Trophoblast cell (in vitro differentiated cells and primary cell): ENCODE data around the gene SYNPR.
A peak's percentile ranks its signal among the peaks of the same experiment; 100 is the strongest.

Experiments
- DNase-seq, 2 donors: peaks; one replicate each; pipeline ENCODE4 v3.0.0-alpha.2; 2016
- H2AFZ ChIP-seq: 2 replicates; pipeline ENCODE4 v1.6.1; 2013; ENCODE audit warnings: low read length, moderate library complexity, mild to moderate bottlenecking; ENCODE audit not compliant: insufficient read depth, poor library complexity
- H2AK5ac ChIP-seq: 2 replicates; pipeline ENCODE4 v1.6.1; 2013; ENCODE audit warnings: mild to moderate bottlenecking, low read length
- H2BK120ac ChIP-seq: 2 replicates; pipeline ENCODE4 v1.6.1; 2013; ENCODE audit warnings: low read length, mild to moderate bottlenecking, moderate library complexity; ENCODE audit not compliant: insufficient read depth, poor library complexity
- H2BK12ac ChIP-seq: 2 replicates; pipeline ENCODE4 v1.6.1; 2013; ENCODE audit warnings: mild to moderate bottlenecking, low read length, moderate library complexity
- H2BK5ac ChIP-seq: 2 replicates; pipeline ENCODE4 v1.6.1; 2013; ENCODE audit warnings: low read length, low read depth, moderate library complexity, mild to moderate bottlenecking; ENCODE audit not compliant: poor library complexity
- H3K14ac ChIP-seq: 2 replicates; pipeline ENCODE4 v1.6.1; 2013; ENCODE audit warnings: mild to moderate bottlenecking, low read length
- H3K18ac ChIP-seq: 2 replicates; pipeline ENCODE4 v1.6.1; 2013; ENCODE audit warnings: mild to moderate bottlenecking, low read length
- H3K23ac ChIP-seq: 2 replicates; pipeline ENCODE4 v1.6.1; 2013; ENCODE audit warnings: low read length
- H3K27ac ChIP-seq: 2 replicates; pipeline ENCODE4 v1.5.1; 2013; ENCODE audit warnings: low read depth, mild to moderate bottlenecking, inconsistent platforms, low read length, moderate library complexity
- H3K27me3 ChIP-seq: 2 replicates; pipeline ENCODE4 v1.6.1; 2013; ENCODE audit warnings: inconsistent platforms, mild to moderate bottlenecking, low read length, moderate library complexity; ENCODE audit not compliant: insufficient read depth
- H3K36me3 ChIP-seq, 2 experiments: 1 replicate in 1 of 2; 2 replicates in 1 of 2; pipeline ENCODE4 v1.6.1; 2013; ENCODE audit warnings: low read length in 2 of 2, mild to moderate bottlenecking in 2 of 2, moderate library complexity in 1 of 2; ENCODE audit not compliant: insufficient read depth in 2 of 2, control insufficient read depth in 1 of 2
- H3K4ac ChIP-seq: 2 replicates; pipeline ENCODE4 v1.6.1; 2013; ENCODE audit warnings: low read depth, mild to moderate bottlenecking, low read length, moderate library complexity
- H3K4me1 ChIP-seq, 2 experiments: 1 replicate in 1 of 2; 2 replicates in 1 of 2; pipeline ENCODE4 v1.6.1; 2013; ENCODE audit warnings: low read length in 2 of 2, mild to moderate bottlenecking in 2 of 2, moderate library complexity in 1 of 2; ENCODE audit not compliant: insufficient read depth in 2 of 2, control insufficient read depth in 1 of 2
- H3K4me2 ChIP-seq: 2 replicates; pipeline ENCODE4 v1.6.1; 2013; ENCODE audit warnings: inconsistent platforms, mild to moderate bottlenecking, low read length, moderate library complexity
- H3K4me3 ChIP-seq: 2 replicates; pipeline ENCODE4 v1.5.1; 2013; ENCODE audit warnings: mild to moderate bottlenecking, low read depth, low read length, inconsistent platforms
- H3K79me1 ChIP-seq: one replicate; pipeline ENCODE4 v1.6.1; 2013; ENCODE audit warnings: low read length
- H3K79me2 ChIP-seq: 2 replicates; pipeline ENCODE4 v1.6.1; 2013; ENCODE audit warnings: low read length, mild to moderate bottlenecking; ENCODE audit not compliant: control insufficient read depth, insufficient read depth, poor library complexity
- H3K9ac ChIP-seq: 2 replicates; pipeline ENCODE4 v1.6.1; 2013; ENCODE audit warnings: mild to moderate bottlenecking, low read length
- H3K9me3 ChIP-seq: 2 replicates; pipeline ENCODE4 v1.6.1; 2013; ENCODE audit warnings: low read depth, mild to moderate bottlenecking, control low read depth, inconsistent platforms, low read length; ENCODE audit not compliant: insufficient read depth
- H4K12ac ChIP-seq: 2 replicates; pipeline ENCODE4 v1.6.1; 2013; ENCODE audit warnings: low read depth, mild to moderate bottlenecking, low read length, moderate library complexity
- H4K8ac ChIP-seq: 2 replicates; pipeline ENCODE4 v1.6.1; 2013; ENCODE audit warnings: low read depth, mild to moderate bottlenecking, low read length, moderate library complexity
- H4K91ac ChIP-seq: one replicate; pipeline ENCODE4 v1.6.1; 2013; ENCODE audit warnings: low read depth, mild to moderate bottlenecking, low read length, moderate library complexity
- WGBS: extraction: QIAGEN DNeasy Blood & Tissue Kit; methylation state at CpG from one replicate; pipeline ENCODE4 v1.1.7; 2013; ENCODE audit warnings: missing lambda C conversion rate; ENCODE audit not compliant: insufficient read length, insufficient coverage; ENCODE audit errors: extremely low coverage; 5-methylcytosine and 5-hydroxymethylcytosine counted together

SYNPR gene

GRCh38 chr3:63582943-63583500 is 304.9 kb downstream of the SYNPR start:
- H3K36me3 ChIP-seq, result no peaks in the 10 kb centered on the region

GRCh38 chr3:63584681-63585080 is 306.6 kb downstream of the SYNPR start:
- Histone ChIP-seq H4K91ac (no peak overlapping the region), H3K36me3 (no peaks in the 10 kb centered on the region), H3K18ac (no peak overlapping the region), H3K4me3 (no peak overlapping the region), H3K23ac (no peak overlapping the region), H3K9ac (no peak overlapping the region), H2BK12ac (no peak overlapping the region), H2AFZ (no peak overlapping the region), H3K27me3 (no peaks in the 10 kb centered on the region), H2BK5ac (peak overlapping the region; percentile 12), H3K4me1 (peaks cover 0 to 6% of the 10 kb centered on the region in 2 experiments), H3K27ac (peak overlapping the region; percentile 59), H3K79me2 (no peaks in the 10 kb centered on the region), H3K4ac (no peak overlapping the region), H3K14ac (no peak overlapping the region), H3K9me3 (no peaks in the 10 kb centered on the region), H4K12ac (no peak overlapping the region), H4K8ac (no peak overlapping the region), H3K79me1 (peaks cover 6% of the 10 kb centered on the region), H2AK5ac (no peak overlapping the region), H3K4me2 (no peak overlapping the region), H2BK120ac (no peak overlapping the region)
- DNase-seq, result no peak
- WGBS, result no CpG with 5 or more reads among the region's 1 CpG

More at GRCh38 chr3:63582943-63583500, 304.9 kb downstream of the SYNPR start:
- no peak overlapping the region for H3K23ac ChIP-seq
- H3K27ac ChIP-seq, result peak overlapping the region; percentile 85
- peak overlapping the region; percentile 52 for H2BK120ac ChIP-seq
- peak overlapping the region; percentile 65 for H2BK12ac ChIP-seq
- H3K27me3 ChIP-seq, result no peaks in the 10 kb centered on the region
- H2AFZ ChIP-seq, result no peak overlapping the region
- peak; percentile 5 to 42 for DNase-seq
- peaks cover 9% of the 10 kb centered on the region for H3K79me1 ChIP-seq
- H2BK5ac ChIP-seq, result peak overlapping the region; percentile 46
- no peaks in the 10 kb centered on the region for H3K79me2 ChIP-seq
- no peak overlapping the region for H3K4me2 ChIP-seq
- H3K9me3 ChIP-seq, result no peaks in the 10 kb centered on the region
- no peak overlapping the region for H4K12ac ChIP-seq
- H3K18ac ChIP-seq, result no peak overlapping the region
- H3K4me3 ChIP-seq, result no peak overlapping the region
- H3K9ac ChIP-seq, result no peak overlapping the region
- H4K8ac ChIP-seq, result peak overlapping the region; percentile 30
- H4K91ac ChIP-seq, result peak overlapping the region; percentile 56
- H3K4me1 ChIP-seq, result peaks cover 0 to 8% of the 10 kb centered on the region in 2 experiments
- no peak overlapping the region for H2AK5ac ChIP-seq
- no CpG with 5 or more reads among the region's 3 CpGs for WGBS
- H3K14ac ChIP-seq, result no peak overlapping the region
- no peak overlapping the region for H3K4ac ChIP-seq

GRCh38 chr3:63585927-63586326 is 307.8 kb downstream of the SYNPR start:
- Histone ChIP-seq H3K79me2 (no peaks in the 10 kb centered on the region), H3K4me3 (no peak overlapping the region), H3K9ac (no peak overlapping the region), H3K79me1 (peaks cover 6% of the 10 kb centered on the region), H3K14ac (no peak overlapping the region), H3K27me3 (no peaks in the 10 kb centered on the region), H4K8ac (no peak overlapping the region), H2AK5ac (no peak overlapping the region), H2BK12ac (no peak overlapping the region), H3K18ac (no peak overlapping the region), H3K9me3 (no peaks in the 10 kb centered on the region), H3K23ac (no peak overlapping the region), H2BK120ac (no peak overlapping the region), H2BK5ac (no peak overlapping the region), H3K4me2 (no peak overlapping the region), H4K12ac (no peak overlapping the region), H4K91ac (no peak overlapping the region), H3K36me3 (no peaks in the 10 kb centered on the region), H2AFZ (no peak overlapping the region), H3K4ac (no peak overlapping the region), H3K27ac (no peak overlapping the region), H3K4me1 (peaks cover 0 to 6% of the 10 kb centered on the region in 2 experiments)
- WGBS, result no CpG with 5 or more reads among the region's 1 CpG
- DNase-seq, result no peak

- H3K79me2 ChIP-seq, result no peaks in the 10 kb centered on the region
- no peak overlapping the region for H2BK120ac ChIP-seq
- H3K4me2 ChIP-seq, result no peak overlapping the region
Observed at GRCh38 chr3:63588895-63589294, 310.8 kb downstream of the SYNPR start.

More at GRCh38 chr3:63588895-63589294, 310.8 kb downstream of the SYNPR start:
- Histone ChIP-seq H4K8ac (no peak overlapping the region), H3K27me3 (no peaks in the 10 kb centered on the region), H2AK5ac (no peak overlapping the region), H3K27ac (no peak overlapping the region), H3K4me3 (no peak overlapping the region), H3K4me1 (peaks cover 0 to 4% of the 10 kb centered on the region in 2 experiments), H4K12ac (no peak overlapping the region), H2BK12ac (no peak overlapping the region), H3K9ac (no peak overlapping the region), H3K4ac (no peak overlapping the region), H3K79me1 (peaks cover 1% of the 10 kb centered on the region), H4K91ac (no peak overlapping the region), H3K23ac (no peak overlapping the region), H3K36me3 (no peaks in the 10 kb centered on the region), H3K18ac (no peak overlapping the region), H3K9me3 (no peaks in the 10 kb centered on the region), H2BK5ac (no peak overlapping the region), H2AFZ (no peak overlapping the region), H3K14ac (no peak overlapping the region)
- peak in 1 of 2 donors; percentile 59 for DNase-seq
- no CpG with 5 or more reads among the region's 1 CpG for WGBS
